NCI-H2081 (cell line): ENCODE measurements around the gene GAS7.
"Not testable (repeated sequence)": the region's sequence is repeated elsewhere in the genome, so short reads cannot be mapped to it uniquely, and the experiment has no call there.

Experiments
- DNase-seq, 2 experiments: peaks; one replicate each; lab custom pipeline; 2025; lab: John Stamatoyannopoulos, UW

The GAS7 gene

DNA sequence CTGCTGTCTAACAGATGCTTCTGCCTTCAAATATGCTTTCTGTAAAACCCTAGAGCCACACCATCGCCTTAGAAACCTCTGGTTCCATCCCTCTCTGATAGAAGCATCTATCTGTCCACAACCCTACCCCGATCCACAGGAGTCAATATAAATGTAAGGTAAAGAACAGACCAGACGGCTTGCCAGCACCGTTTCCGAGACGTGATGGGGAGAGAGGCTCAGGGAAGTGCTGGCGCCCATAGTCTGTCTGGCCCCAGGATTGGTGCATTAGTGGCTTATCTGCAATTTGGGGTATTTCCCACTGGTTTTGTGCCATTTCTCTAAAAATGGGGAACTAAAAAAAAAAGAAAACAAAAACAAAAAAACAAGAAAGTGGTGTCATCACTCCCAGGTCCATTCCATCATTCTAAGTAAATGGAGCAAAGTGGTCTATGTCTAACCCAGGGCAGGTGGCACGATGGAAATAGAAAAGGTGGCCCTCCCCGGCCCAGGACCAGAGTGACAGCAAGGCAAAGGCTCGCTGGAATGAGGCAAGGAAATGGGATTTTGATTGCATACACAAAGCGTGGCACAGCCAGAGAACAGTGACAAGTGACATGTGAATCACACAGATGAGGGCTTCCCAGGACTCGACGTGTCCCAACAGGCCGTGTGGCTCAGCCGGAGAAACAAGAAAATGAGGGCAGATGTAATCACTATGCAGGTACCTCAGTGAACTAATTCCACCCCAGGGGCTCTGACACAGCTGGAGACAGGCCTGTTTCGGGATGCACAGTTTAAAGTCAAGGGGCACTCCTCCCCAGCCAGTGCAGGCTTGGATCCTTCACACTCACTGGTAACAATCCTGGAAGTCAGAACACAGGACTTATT, 125.6 kb downstream of the GAS7 start:
- no peak for DNase-seq

DNA sequence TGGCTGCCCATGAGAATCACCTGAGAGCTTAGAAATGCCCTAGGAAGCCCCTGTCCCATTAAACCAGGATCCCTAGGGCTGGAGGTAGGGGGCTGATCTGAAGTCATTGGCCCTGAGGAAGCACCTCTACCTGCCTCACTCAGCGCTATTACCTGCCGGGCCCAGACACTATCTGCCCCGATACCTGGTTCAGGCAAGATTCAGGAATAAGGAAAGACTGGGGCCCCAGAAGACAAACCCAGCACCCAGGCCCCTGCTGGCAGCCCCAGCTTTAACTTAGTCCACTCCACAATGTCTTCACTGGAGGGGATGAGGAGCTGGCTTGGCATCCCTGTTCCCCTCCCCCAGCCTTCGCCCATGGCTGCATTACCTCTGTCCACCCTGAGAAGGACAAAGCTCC, 126.3 kb downstream of the GAS7 start:
- no peak for DNase-seq

DNA sequence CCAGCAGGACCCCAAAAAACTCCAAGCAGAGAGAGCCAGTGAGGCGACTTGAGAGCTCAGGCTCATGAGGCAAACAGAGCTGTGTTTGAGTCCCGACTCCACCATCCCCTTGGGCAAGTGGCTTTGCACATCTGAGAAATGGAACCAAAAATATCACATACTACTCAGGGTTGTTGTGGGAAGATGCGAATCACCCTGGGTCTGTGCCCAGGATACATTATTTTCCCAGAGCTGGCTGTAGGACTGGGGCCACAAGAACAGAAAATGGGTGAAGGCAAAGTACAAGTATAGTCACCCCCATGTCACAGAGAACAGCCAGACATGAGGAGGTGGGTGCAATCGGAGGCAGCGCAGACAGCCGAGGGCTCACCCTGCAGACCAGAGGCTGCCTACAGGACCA, 127.3 kb downstream of the GAS7 start:
- DNase-seq: no peak

DNA sequence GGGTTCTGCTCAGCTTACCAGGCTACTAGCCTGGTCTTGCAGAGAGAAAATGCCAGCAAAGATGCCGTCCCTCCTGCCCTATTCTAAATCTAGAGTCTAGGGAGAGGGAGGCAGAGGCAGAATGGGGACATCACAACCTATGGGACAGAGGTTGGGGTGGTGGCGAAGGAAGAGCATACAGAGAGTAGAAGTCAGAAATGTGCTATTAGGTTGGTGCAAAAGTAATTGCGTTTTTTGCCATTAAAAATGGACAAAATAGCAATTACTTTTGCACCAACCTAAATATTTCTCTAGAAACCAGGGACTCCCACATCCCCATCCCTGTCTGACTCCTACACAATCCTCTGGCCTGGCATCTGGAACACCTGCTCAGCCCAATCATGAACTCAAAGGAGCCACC, 127.7 kb downstream of the GAS7 start:
- DNase-seq: no peak

DNA sequence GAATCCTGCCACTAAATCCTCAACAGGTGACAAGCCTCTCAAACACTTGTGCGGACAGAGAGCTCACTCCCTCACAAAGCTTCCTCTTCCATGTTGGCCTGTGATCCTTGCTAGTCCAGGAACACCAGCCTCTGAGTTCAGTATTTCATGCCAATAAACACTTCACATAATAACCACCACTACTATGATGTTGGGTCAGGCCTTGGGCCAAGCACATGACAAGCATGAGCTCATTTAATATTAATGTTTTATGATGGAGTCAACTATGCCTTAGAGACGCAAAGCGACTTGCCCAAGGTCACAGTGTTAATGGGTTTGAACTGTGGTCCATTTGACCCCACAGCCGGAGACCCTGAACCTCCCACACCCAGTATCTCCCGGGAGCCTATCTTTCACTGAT, 129.1 kb downstream of the GAS7 start:
- no peak for DNase-seq

DNA sequence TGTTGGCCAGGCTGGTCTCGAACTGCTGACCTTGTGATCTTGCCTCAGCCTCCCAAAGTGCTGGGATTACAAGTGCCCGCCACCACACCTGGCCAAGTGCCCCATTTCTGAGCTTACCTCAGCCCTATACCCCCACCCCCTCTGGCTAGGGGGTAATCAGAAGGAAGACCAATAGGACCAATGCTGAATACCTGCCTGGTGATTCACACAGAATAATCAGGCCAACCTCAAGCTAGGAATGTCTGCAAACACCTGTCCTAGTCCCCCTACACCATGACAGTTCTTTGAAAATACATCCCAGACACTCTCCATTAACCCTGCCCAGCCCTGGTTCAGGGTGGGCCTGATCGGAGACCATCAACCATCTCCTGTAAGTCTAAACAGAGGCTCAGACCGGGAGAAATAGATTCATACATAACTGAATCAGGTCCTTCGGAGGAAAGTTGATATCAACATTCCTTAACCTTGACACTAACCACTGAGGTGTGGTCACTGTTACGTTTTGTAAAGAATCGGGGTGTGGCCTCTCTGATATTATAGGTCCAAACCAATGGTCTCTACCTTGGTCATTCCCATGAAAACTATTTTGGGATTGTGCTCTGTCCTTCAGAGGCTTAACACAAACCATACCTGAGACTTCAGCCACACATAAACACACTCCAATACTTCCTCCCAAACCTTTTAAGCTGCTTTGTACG, 130.8 kb downstream of the GAS7 start:
- no peak for DNase-seq

DNA sequence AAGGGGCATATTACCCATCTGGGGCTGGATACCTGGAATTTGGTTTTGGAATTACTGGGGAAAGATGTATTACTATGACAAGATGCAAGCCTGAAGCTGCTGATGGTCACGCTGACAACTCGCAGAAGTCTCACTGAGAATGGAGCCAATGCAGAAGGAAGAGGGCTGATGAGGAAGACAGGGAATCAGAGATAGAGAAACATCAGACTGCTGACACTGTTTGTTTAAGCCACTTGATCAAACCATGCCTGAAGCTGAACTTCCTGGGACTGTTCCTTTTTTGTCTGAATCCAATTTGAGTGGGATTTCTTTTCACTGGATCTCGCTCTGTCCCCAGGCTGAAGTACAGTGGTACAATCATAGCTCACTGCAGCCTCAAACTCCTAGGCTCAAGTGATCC, 133.9 kb downstream of the GAS7 start:
- DNase-seq: no peak

DNA sequence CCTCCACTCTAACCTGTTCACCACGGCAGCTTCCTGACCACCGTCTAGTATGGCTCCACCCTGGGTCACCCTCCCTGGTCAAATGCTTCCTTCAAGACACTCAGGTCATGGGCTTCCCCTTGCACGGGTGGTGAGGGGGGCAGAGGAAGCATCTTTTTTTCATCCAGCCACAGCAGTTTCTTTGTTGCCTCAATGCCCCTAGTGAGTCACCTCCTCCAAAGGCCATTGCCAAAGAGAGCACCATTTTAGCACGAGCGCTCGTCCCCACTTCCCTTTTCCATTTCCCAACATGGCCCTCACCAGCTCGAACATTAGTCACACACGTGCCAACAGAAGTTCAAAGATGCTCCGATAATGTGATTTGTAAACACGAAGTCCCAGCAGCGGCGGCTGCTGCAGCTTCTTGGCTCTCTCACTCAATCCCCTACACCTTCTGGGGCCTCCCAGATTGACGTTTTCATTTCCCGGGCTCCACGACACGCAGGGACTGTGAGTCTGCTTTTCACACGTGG, 134.6 kb downstream of the GAS7 start:
- no peak for DNase-seq

DNA sequence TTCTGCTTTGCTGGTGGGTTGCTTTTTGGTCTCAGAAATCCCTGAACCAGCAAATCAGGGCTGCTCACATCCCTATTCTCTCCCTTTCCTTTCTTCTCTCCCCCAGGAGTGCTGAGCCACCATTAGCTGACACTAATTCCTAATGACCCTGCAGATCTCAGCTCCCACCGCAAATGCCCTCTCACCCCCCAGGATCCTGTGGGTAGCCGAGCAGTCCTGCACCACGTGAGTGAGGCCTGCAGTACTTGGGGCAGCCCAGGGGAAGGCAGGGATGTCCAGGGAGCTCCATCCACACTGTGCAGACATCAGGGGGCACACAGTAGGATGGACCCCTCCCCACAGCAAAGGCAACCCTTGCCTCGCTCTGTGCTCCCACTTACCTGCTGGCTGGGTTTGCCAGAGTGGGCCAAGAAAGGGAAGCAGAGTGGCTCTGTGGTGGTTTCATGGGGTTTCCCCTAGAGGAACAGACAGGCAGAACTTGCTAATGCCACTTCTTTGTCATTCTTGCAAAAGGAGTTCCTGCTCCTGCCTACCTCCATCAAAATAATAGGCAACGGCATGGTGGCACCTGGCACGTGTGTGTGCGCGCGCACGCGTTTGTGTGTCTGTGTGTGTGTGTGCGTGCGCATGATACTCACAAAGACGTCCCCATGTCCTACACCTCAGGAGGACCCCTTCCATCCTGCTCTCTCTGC, 135.6 kb downstream of the GAS7 start:
- DNase-seq: no peak

DNA sequence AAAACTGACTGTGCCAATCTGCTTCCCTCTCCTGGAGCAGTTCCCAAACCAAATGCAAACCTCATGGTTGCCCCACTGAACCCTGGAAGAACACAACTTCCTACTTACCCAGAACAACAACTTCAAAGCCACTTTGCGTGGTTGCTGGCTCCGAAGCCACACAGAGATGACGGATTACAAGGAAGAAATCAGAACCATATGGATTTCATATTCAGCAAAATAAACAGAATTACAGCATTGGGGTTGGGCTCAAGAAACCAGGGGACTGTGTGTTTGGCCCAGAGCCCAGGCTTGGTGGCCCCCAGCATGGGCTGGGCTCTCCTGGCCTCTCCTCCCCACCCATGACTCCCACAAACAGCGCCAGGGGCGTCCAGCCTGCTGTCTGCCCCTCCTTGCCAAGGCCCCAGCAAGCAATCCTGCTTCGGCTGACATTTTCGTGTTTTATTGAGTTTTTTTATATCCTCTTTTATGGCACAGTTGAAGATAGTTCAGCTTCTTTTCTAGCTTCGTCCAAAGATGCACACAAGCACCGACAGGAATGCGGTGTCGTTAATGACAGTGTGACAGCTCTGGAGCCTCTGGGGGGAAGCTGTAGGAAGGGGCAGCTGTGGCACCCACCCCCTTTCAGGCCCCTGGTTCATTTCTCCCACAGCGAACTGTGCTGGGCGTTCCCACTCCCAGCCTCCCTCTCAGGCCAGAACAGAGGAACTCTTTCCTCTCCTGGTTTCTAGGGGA, 137.1 kb downstream of the GAS7 start:
- DNase-seq: no peak

DNA sequence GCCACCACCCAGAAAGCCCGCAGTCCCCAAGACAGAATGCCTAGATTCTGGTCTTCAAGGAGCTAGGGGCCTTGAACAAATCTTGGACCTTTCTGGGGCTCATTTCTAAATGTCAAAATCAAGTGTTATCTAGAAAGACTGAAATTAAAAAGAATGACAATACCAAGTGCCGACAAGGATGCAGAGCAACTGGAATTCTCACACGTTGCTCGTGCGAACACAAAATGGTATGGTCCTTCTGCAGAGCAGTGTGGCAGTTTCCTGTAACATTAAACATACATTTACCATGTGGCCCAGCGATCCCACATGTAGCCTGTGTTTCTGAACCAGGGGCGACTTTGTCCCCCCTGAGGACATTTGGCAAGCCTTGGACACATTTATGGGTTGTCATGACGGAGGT, 137.9 kb downstream of the GAS7 start:
- no peak for DNase-seq

DNA sequence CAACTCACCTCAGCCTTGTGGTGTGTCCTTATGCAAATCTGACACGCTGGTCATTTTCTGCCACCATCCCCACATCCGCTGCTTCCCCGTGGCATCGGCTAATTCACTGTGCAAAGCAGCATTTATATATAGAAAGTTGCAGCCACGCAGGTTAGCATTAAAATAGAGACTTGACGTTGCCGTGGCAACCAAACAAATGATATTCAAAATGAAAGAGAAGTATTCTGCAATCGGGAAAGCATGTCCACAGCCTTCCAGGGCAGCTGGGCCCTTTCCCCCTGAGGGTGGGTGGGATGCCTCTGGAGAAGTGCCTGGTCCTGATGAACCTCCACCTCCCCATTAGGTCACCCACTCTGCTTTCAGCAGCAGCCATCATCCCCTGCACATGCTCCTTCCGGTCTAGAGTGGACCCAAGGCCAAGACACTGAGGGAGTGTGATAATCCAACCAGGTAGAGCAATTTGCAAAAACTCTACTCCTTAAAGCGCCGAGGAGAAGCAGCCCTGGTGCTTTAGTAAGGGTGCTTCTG, 138.7 kb downstream of the GAS7 start:
- no peak for DNase-seq

DNA sequence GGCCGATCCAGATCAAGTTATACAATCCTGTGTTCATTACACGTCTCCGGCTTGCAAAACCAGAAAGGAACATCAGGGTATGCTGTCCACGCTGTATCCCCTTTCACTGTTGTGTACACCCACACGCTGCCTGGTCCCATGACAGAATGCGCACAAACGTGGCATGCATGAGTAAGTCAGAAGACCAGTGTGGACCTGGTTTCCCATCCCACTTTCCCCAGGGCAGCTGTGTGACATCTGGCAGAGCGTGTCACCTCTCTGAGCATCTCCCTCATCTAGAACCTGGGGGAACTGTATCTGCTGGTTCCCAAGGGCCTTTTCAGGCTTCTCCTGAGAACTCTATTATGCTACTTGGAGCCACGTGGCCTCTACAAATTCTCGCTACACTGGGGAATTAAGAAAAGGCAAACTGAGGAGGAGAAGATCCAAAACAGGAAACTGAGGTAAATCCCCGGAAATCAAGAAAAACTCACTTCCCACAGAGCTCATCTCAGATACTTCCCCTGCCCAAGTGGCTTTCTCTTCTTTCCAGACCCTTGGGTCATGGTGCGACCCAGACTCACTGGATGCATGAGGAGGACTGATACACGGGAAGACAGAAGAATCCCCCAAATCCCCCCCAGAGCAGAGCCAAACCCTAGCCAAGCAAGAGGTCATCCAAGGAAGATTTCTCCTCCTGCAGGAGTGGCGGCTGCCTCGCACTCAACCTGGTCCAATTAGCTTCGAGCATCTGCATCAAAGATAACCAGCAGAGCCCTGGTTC, 139.3 kb downstream of the GAS7 start:
- no peak for DNase-seq

DNA sequence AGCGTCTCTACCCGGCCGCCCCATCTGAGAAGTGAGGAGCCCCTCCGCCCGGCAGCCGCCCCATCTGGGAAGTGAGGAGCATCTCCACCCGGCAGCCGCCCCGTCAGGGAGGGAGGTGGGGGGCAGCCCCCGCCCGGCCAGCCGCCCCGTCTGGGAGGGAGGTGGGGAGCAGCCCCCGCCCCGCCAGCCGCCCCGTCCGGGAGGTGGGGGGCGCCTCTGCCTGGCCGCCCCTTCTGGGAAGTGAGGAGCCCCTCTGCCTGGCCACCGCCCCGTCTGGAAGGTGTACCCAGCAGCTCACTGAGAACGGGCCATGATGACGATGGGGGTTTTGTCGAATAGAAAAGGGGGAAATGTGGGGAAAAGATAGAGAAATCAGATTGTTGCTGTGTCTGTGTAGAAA, 140.9 kb downstream of the GAS7 start:
- DNase-seq: not testable (repeated sequence)

DNA sequence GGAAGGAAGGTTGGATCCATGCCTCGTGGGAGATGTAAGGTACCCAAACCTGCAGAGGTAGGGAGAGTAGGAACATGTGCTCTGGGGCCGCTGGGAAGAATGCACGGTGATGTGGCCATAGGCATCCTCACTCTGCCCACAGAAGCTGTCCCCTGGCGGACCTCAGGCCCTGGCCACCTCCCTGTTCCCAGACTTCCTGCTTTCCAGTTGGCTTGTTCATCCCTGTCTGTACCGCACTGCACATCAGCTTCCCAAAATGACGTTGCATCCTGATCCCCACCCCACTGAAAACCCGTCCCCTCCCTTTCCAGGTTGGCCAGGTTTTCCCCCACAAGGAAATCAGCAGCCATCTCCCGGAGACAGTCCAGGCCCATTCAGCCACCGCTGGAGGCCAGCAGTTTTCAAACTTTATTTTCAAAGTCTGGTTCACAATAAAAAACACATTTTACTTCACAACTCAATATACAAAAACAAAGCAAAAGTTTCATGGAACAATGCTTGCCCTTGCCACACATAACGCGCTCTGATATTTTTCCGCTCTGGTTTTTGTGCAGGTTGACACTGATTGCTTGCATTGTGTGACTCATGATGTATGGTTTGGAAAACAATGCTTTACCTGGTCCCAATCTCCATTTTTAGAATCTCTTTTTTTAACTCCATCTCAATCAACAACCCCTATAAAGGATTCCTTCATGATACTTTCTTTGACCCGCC, 143.0 kb downstream of the GAS7 start:
- no peak for DNase-seq

DNA sequence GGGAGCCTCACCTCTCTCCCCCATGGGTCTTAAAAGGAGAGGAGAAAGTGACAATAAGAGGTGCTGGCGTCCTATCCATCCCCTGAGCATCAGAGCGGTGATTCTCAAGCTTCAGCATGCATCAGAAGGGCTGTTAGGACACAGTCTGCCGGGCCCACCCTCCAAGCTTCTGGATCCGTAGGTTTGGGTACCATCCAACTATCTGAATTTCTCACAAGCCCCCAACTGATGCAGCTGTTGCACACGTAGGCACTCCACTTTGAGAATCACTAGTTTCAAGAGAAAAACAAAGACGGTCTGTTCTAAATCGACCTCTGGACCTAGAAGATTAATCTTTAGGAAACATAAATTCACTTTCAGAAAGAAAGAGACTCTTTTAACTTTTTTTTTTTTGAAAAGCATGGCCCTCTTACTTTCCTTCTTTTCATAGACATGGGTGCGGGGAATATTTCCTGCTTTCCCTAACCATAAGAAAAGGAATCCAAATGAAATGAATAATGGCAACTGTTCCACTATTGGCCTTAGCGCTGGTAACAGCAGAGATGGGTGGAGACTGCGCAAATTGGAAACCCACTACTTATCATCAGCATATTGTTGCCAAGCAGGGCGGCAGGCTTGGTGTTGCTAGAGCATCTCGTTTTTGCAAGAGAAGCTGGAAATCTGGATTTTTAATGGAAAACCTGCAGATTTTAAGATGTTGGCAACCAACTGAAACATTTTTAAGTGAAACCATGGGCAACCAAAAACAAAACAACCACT, 144.4 kb downstream of the GAS7 start:
- no peak for DNase-seq

DNA sequence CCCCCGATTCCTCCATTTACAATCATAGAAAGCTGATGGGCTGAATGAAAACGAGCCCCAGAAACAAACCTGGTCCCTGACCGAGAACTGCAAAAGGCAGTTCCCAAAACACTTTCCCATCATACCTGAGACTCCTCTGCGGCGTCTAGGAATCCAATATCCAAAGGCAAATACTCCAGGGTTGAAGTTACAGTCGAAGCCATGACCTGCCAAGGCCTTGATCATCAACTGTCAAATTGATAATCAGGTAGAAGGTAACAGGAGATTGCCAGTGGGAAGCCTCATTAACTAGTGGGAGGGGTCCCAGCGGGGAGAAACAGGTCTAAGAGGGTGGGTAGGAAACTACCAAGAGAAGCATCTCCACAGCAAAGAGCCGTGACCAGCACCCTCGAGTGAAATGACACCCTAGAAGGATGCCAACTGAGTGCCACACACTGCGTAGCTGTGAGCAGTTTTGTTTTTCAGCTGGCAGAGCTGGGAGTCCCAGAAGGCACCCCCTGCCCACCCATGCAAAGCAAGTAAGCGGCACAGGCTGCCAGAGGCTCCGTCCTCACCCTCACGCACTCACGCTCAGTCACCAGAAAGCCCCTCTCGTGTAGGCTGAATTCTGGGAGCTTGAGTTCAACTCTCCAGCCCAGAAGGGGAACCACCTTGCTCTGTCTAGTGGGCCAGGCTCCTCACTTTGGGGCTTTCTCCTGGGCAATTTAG, 146.1 kb downstream of the GAS7 start:
- no peak for DNase-seq

DNA sequence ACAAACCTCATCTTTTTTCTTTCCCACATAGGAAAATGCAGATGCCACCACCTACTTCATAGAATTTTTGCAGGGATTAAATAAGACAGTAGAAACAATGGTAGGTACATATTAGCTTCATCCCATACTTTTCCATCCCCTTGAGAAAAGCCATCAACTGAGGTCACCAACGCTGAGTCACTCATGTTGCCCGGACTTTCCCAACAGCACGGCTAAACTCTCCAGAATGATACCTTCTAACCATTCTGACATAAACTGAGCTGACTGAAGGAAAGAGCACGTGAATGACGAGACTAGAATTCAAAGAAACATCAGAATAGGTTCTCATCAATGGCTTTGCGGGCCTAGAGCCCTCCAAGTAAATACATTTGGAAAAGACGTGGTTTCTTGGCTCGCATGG, 147.3 kb downstream of the GAS7 start:
- no peak for DNase-seq

DNA sequence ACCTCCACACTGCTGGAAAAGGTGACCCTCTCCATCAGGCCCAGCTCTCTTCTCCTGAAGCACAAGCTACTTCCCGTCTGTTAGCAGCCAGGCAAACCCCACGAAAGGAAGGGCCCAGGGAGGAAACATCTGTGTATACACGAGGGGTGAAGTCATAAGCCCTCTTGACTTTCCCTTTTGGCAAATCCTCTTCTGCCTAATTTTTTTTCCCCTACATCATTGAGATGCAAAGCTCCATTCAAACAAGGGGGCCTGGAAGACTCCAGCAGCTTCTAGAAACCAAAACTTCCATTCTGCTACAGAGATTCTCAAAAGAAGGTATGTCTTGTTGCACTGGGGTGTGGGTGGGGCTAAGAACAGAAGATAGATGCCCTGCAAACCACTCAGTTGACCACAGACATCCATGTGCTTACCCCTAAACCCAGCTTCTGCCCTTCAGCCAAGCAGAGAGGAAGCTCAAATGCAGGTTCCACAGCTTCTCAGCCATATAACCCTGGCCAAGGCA, 147.8 kb downstream of the GAS7 start:
- no peak for DNase-seq
